Natural killer cell (primary cell): ENCODE results near the gene ARF3. TPM values are rescaled to one million over a fixed set of nuclear protein-coding genes. Genes with fewer than 3 reads are reported as not detected.

Experiments
- ATAC-seq, 3 donors: fragments of 150-1000 bp in 2 of 3; fragments of 200-7000 bp in 1 of 3; cut with Tn5 transposase; 1 replicate in 1 of 3; 2 replicates in 2 of 3; pipeline ENCODE4 v1.10.0; 2021; ENCODE audit warnings: mild to moderate bottlenecking in 2 of 3, moderate library complexity in 2 of 3
- DNase-seq, 2 donors: peaks; one replicate each; pipeline versions ENCODE4 v3.0.0 to v3.0.0-alpha.2; 2013 to 2021; ENCODE audit warnings: mixed read lengths in 1 of 2
- H3K27ac ChIP-seq: one replicate; pipeline ENCODE4 v1.5.1; 2013; ENCODE audit warnings: mild to moderate bottlenecking, low read length
- H3K27me3 ChIP-seq: one replicate; pipeline ENCODE4 v1.6.1; 2013; ENCODE audit warnings: low read length; ENCODE audit not compliant: control insufficient read depth, insufficient read depth
- H3K36me3 ChIP-seq: one replicate; pipeline ENCODE4 v1.6.1; 2013; ENCODE audit warnings: low read length; ENCODE audit not compliant: control insufficient read depth, insufficient read depth
- H3K4me1 ChIP-seq: one replicate; pipeline ENCODE4 v1.6.1; 2013; ENCODE audit warnings: low read length; ENCODE audit not compliant: control insufficient read depth, insufficient read depth
- H3K4me3 ChIP-seq: one replicate; pipeline ENCODE4 v1.5.1; 2013; ENCODE audit warnings: low read length
- H3K9me3 ChIP-seq: one replicate; pipeline ENCODE4 v1.6.1; 2013; ENCODE audit warnings: low read length; ENCODE audit not compliant: control insufficient read depth, insufficient read depth
- H3K27ac Mint-ChIP-seq, 2 donors: one replicate each; pipeline ENCODE4 v1.8.0; 2022; ENCODE audit warnings: mild to moderate bottlenecking in 2 of 2, mixed read lengths in 2 of 2, moderate library complexity in 1 of 2
- H3K27me3 Mint-ChIP-seq, 2 donors: one replicate each; pipeline ENCODE4 v1.8.0; 2022; ENCODE audit warnings: low read depth in 2 of 2, mixed read lengths in 2 of 2
- H3K36me3 Mint-ChIP-seq: one replicate; pipeline ENCODE4 v1.8.0; 2022; ENCODE audit warnings: mixed read lengths
- H3K4me1 Mint-ChIP-seq, 2 donors: one replicate each; pipeline ENCODE4 v1.8.0; 2022; ENCODE audit warnings: mixed read lengths in 2 of 2
- H3K4me3 Mint-ChIP-seq: one replicate; pipeline ENCODE4 v1.8.0; 2022; ENCODE audit warnings: mild to moderate bottlenecking, moderate library complexity, mixed read lengths
- H3K9me3 Mint-ChIP-seq, 2 donors: one replicate each; pipeline ENCODE4 v1.8.0; 2022; ENCODE audit warnings: mixed read lengths in 2 of 2
- WGBS: methylation state at CpG from one replicate; pipeline ENCODE4 v1.1.7; 2013; ENCODE audit warnings: missing lambda C conversion rate; ENCODE audit not compliant: insufficient coverage; 5-methylcytosine and 5-hydroxymethylcytosine counted together
- intact Hi-C: fragments of 100-400 bp; cut with micrococcal nuclease; formaldehyde crosslinking; loops from one replicate; pipeline ENCODE4 v1.14.2; 2022
- total RNA-seq, 4 donors: library from RNA; stranded (reverse); fragments of 120-200 nt in 1 of 4; gene quantifications; one replicate each; pipeline versions ENCODE4 v1.2.3 to v1.2.4, GENCODE V29; 2013 to 2022
- TF ChIP-seq, protein P1 (sequence below): fragments of 200-600 bp; IDR thresholded peaks from one replicate; pipeline ENCODE4 v1.8.0; 2022; ENCODE audit warnings: antibody characterized with exemption

Gene ARF3
- total RNA-seq, 3 donors from 2014 or later (not counting 1 experiment from before 2014, with no cell fraction given): 80.7 to 114 (median 88.4) TPM

DNA sequence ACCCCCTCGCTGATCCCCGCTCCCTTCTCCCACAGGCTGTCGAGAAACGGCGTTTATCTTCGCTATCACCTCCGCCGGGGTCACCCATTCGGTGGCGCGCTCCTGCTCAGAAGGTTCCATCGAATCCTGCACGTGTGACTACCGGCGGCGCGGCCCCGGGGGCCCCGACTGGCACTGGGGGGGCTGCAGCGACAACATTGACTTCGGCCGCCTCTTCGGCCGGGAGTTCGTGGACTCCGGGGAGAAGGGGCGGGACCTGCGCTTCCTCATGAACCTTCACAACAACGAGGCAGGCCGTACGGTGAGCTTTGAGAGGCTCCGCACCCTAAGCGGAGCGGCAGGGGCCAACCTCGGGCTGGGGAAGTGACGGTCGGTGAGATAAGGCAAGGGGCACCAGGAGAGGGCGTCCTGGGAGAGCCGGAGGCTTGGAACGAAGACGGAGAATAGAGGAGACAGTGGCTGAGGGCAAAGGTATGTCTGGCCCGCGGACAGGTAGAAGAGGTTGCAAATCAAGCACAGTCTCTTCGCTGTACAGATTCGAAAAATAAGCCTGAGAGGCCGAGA is 23.2 kb upstream of the ARF3 start:
- H3K9me3 Mint-ChIP-seq: no peaks in the 10 kb centered on the region
- no peaks in the 10 kb centered on the region for H3K36me3 Mint-ChIP-seq
- peak overlapping the region; percentile 45 for H3K27ac ChIP-seq
- H3K27ac Mint-ChIP-seq: peak overlapping the region; percentile 73 to 94
- TF ChIP-seq, protein P1, sequence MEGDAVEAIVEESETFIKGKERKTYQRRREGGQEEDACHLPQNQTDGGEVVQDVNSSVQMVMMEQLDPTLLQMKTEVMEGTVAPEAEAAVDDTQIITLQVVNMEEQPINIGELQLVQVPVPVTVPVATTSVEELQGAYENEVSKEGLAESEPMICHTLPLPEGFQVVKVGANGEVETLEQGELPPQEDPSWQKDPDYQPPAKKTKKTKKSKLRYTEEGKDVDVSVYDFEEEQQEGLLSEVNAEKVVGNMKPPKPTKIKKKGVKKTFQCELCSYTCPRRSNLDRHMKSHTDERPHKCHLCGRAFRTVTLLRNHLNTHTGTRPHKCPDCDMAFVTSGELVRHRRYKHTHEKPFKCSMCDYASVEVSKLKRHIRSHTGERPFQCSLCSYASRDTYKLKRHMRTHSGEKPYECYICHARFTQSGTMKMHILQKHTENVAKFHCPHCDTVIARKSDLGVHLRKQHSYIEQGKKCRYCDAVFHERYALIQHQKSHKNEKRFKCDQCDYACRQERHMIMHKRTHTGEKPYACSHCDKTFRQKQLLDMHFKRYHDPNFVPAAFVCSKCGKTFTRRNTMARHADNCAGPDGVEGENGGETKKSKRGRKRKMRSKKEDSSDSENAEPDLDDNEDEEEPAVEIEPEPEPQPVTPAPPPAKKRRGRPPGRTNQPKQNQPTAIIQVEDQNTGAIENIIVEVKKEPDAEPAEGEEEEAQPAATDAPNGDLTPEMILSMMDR: peak; percentile 19
- H3K27me3 ChIP-seq: peaks cover 14% of the 10 kb centered on the region
- H3K27me3 Mint-ChIP-seq: peaks cover 29 to 32% of the 10 kb centered on the region in 2 donors
- H3K4me3 ChIP-seq: peak overlapping the region; percentile 48
- ATAC-seq (peak in 1 of 3 donors; percentile 2), DNase-seq (peak in 1 of 2 donors; percentile 70)
- H3K9me3 ChIP-seq: no peaks in the 10 kb centered on the region
- peak overlapping the region; percentile 89 for H3K4me3 Mint-ChIP-seq
- H3K36me3 ChIP-seq: no peaks in the 10 kb centered on the region
- intact Hi-C loops: no loop called here
- 2% methylated on average over 46 of the region's 46 CpGs for WGBS
- H3K4me1 Mint-ChIP-seq: peaks cover 53 to 54% of the 10 kb centered on the region in 2 donors
- peaks cover 51% of the 10 kb centered on the region for H3K4me1 ChIP-seq

DNA sequence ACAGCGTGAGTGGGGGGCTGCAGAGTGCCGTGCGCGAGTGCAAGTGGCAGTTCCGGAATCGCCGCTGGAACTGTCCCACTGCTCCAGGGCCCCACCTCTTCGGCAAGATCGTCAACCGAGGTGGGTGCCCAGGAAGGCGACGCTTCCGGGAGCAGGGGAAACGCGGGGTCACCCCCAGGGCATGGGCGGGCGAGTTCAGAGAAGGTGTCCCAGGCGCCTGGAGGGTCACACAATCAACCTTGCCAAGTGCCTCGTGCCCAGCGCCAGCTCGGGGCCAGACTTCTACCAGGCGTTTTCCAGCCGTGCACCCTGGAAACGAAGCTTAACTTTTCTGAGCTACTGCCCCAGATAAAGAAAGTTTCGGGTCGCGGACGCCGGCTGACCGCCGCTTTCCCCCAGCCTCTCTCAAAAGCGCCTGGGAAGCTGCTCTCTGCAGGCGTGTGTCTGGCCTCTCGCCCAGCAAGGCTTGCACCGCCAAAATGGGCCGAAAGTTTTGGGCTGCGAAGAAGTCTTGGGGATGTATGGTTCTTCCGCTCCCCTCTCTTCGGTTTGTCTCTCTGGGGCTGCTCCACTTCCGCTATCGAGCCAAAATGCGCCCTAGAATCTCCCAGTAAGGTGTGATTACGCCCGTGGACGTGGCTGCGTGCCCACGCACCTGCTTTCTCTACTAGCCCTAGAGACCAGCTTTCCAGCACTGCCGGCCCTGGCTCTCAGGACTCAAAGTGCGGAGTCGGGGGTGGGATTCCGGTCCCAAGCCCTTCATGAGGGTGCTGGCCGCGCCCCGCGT is 22.5 kb upstream of the ARF3 start:
- DNase-seq (peak; percentile 53 to 80), ATAC-seq (peak; percentile 16 to 28 (median 21))
- 1% methylated on average over 55 of the region's 55 CpGs for WGBS
- Mint-ChIP-seq H3K27ac (peak overlapping the region; percentile 73 to 94), H3K27me3 (peaks cover 25 to 32% of the 10 kb centered on the region in 2 donors), H3K4me3 (peak overlapping the region; percentile 89), H3K4me1 (peaks cover 53 to 54% of the 10 kb centered on the region in 2 donors), H3K36me3 (no peaks in the 10 kb centered on the region), H3K9me3 (no peaks in the 10 kb centered on the region)
- TF ChIP-seq, protein P1: no peak
- H3K4me3 ChIP-seq: peak overlapping the region; percentile 48
- peak overlapping the region; percentile 45 for H3K27ac ChIP-seq
- no peaks in the 10 kb centered on the region for H3K36me3 ChIP-seq
- no peaks in the 10 kb centered on the region for H3K9me3 ChIP-seq
- intact Hi-C loops: loop anchor here (2.0 to 10.0 kb wide), 3 partner anchors 39 to 127 kb away; partner anchors contain the start of genes DDX23, FKBP11 and PRKAG1
- peaks cover 51% of the 10 kb centered on the region for H3K4me1 ChIP-seq
- H3K27me3 ChIP-seq: peaks cover 14% of the 10 kb centered on the region

GRCh38 chr12:48978741-48979601 is 21.7 kb upstream of the ARF3 start:
- Mint-ChIP-seq H3K27me3 (peaks cover 21 to 32% of the 10 kb centered on the region in 2 donors), H3K36me3 (no peaks in the 10 kb centered on the region), H3K4me1 (peaks cover 53 to 54% of the 10 kb centered on the region in 2 donors), H3K4me3 (peak overlapping the region; percentile 89), H3K9me3 (no peaks in the 10 kb centered on the region), H3K27ac (peak overlapping the region; percentile 73 to 94)
- Histone ChIP-seq H3K27ac (peak overlapping the region; percentile 9), H3K9me3 (no peaks in the 10 kb centered on the region), H3K4me3 (peak overlapping the region; percentile 48), H3K36me3 (no peaks in the 10 kb centered on the region), H3K27me3 (peaks cover 19% of the 10 kb centered on the region), H3K4me1 (peaks cover 52% of the 10 kb centered on the region)
- TF ChIP-seq, protein P1: no peak
- WGBS: 3% methylated on average over 43 of the region's 45 CpGs
- DNase-seq: peak in 1 of 2 donors; percentile 50
- ATAC-seq: no peak
- intact Hi-C loops: loop anchor here (2.0 to 10.0 kb wide), 3 partner anchors 40 to 126 kb away; partner anchors contain the start of genes DDX23, FKBP11 and PRKAG1
